GM21825 (cell line): ENCODE measurements around the gene SYNDIG1.

Experiments
- ATAC-seq: cut with Tn5 transposase; IDR thresholded peaks from one replicate; pipeline ENCODE4 v1.9.1; 2021; ENCODE audit warnings: mild to moderate bottlenecking, moderate library complexity; ENCODE audit not compliant: unreplicated experiment

Gene SYNDIG1

DNA sequence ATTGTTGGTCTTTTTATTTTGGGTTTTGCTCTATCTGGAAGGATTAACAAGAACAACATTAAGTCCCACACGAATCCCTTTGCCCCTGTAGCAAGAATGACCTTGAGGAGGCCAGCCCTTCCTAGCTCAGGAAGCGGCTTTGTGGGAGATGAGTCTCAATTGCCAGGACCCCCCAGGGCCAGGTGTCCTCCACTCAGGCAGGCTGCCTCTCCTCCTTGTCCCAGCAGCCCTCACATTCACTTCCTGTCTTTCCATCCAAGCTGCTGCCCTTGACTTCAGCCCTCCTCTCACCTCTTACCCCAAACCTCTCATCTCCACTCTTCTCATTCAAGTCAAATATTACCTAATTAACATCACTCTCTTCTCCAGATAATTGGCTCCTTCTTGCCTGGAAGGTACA, 22.6 kb upstream of the SYNDIG1 start:
- ATAC-seq = no peak

DNA sequence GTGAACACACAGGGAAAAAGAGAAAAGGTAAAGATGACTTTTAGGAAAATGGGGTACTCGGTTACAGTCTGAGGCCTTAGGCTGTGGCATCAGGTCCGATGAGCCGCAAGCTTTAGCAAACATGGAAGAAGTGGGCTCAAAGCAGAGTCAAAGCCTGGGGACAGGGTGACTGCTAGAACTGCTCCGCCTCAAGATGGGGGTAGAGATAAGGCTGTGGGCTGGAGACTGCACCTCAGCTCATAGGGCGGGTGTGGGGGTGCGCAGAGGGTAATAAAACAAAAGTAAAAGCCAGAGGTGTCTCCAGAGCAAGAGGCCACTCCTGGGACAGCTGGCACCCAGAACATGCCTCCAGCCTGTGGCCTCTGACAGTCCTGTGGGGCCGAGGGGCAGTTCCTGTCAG, 21.3 kb upstream of the SYNDIG1 start:
- no peak for ATAC-seq

- ATAC-seq = no peak
Observed at GRCh38 chr20:24449026-24449720, 20.3 kb upstream of the SYNDIG1 start.

- ATAC-seq = no peak
Observed at GRCh38 chr20:24450177-24450576, 19.3 kb upstream of the SYNDIG1 start.

DNA sequence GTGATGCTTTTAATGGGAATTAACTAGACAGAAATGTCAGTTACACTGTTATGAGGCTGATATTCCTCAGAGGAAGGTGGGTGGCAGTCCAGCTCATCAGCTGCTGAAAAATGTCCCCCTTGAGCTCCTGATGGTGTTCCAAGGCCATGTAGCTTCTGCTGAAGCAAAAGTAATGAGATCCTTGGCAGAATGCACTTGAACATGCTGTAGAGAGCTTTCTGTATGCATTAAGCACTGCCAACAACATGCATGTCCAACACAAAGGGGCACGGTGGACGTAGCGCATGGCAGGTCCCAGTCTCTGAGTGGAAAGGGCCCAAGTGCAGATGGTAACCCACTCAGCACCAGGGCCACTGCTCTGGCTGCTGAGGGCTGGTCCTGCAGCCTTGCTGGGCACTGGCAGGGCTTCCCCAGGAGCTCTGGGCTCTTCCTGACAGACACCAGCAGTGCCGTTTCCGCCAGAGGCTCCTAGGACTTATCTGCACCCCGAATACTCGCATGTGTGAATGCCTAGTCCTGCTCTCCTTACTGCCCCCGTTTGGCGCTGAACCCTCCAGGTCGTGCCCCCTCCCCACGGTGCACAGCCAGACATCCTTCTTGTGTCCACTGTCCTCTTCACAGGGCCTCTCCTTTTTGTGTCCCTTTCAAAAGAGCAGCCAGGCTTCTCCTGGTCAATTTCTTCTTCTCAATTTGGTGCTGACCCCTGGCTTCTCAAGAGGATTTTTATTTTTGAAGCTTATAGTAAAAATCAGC, 18.6 kb upstream of the SYNDIG1 start:
- no peak for ATAC-seq

DNA sequence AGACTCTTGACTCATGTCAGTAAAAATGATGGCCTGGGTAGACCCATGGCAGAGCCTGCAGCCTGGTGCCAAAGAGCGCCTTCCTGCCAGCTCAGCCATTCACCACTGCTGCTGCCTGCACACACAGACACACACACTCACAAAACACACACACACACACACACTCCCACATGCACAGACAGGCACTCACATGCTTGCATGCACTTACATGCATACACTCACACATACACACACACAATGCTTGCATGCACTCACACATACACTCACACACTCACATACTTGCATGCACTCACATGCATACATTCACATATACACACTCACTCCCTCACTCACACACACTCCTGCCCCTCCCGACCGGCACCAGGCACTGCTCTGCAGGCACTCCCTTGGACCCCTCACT, 18.0 kb upstream of the SYNDIG1 start:
- ATAC-seq = no peak

- ATAC-seq = no peak
Observed at GRCh38 chr20:24452016-24452415, 17.4 kb upstream of the SYNDIG1 start.

- ATAC-seq = no peak
Observed at GRCh38 chr20:24452498-24453127, 16.8 kb upstream of the SYNDIG1 start.

- no peak for ATAC-seq
Observed at GRCh38 chr20:24453869-24454268, 15.6 kb upstream of the SYNDIG1 start.

GRCh38 chr20:24455081-24455480, 14.3 kb upstream of the SYNDIG1 start:
- no peak for ATAC-seq

GRCh38 chr20:24456398-24456781, 13.0 kb upstream of the SYNDIG1 start:
- ATAC-seq = no peak

DNA sequence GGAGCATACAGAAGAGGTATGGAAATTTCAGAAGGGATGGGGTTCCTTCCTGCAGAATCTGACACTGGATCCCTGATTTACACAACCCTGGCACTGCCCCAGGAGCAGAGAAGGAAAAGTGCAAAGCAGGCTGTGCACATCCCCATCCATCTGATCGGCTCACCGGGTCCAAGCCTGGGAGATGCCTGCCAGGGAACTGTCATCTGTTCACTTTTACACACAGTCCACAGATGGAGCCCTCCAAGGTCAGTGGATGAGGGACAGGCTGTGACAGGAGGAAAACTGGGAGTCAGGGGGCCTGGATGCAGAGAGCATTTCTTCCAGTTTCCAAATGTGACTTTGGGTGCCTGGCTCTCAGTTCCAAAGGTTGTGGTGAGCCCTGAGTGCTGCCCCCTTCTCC, 11.0 kb upstream of the SYNDIG1 start:
- no peak for ATAC-seq

GRCh38 chr20:24459733-24460132, 9.7 kb upstream of the SYNDIG1 start:
- ATAC-seq = no peak

GRCh38 chr20:24460712-24461111, 8.7 kb upstream of the SYNDIG1 start:
- ATAC-seq = no peak

DNA sequence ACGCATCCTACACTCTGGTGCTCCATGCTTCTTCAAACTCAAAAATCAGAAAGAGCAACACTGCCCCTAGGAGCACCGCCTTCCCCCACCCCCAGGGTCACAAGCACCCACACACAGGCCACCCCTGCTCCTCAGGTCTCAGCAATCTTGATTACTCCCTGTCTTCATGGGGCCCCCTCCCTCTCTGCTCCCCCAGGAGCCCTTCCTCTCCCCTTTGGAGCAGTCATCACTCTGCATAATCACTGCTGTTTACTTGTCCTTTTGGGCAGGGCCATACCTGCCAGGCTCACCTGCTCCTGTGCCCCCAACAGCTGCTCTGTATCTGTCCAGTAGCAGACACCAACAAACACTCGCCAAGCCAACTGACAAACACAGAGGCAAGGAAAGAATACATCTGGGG, 7.6 kb upstream of the SYNDIG1 start:
- ATAC-seq = no peak

- ATAC-seq = no peak
Observed at GRCh38 chr20:24462460-24463010, 6.9 kb upstream of the SYNDIG1 start.

DNA sequence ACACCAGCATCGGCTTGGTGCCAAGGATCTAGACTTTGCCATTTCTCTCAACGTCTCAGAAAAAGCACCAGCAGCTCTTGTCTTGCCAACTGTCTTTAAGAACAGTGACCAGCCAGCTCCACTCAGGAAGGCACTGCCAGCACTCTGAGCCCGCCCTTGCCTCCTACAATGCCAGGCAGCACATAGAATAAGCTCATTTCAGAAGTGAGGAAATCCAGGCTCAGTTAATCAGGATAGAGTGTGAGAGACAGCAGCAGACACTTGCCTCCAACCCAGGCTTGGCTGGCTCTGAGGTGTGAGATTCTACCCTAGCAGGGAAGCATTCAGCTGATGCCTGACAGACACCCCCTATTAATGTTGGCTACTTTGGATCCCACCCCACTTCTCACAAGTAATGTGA, 4.3 kb upstream of the SYNDIG1 start:
- no peak for ATAC-seq

GRCh38 chr20:24465730-24466129, 3.7 kb upstream of the SYNDIG1 start:
- no peak for ATAC-seq

DNA sequence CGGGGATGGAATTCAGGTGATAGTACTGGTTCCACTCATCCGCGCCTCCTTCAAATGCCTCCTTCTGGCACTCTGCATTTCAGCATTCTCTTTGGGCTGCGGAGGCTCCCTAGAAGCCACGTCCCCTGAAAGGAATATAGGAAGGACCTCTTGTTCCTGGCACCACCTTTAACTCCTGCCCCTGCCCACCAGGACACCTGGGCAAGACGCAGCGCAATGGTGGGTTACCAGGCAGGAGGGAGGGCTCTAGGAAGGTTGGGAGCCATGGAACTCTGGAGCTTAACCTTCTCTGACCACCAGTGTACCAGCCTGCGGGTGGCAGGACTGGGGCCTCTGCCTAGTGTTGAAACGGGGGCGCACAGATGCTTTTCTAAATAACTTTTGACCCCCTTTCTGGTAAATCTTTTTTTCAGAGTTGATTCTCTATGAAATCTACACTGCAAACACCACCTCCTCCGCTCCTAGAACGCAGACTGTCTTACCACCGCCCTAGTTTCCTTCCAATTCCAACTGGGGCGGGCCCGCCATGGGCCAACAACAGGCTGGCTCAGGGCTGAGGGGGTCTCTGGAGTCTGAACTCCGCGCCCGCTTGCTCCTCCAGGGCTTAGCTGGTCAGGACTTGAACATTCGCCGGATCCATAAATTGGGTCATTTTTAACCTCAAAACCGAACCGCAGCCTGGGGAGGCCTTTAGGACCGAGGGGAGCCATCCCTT, 871 bp upstream of the SYNDIG1 start:
- ATAC-seq = no peak

- ATAC-seq = no peak
Observed at GRCh38 chr20:24469894-24470745, 691 bp downstream of the SYNDIG1 start.
